Tibial nerve (tissue), 4 donors: ENCODE results near the gene GTF3C1. TPM values are rescaled to one million over a fixed set of nuclear protein-coding genes. Genes with fewer than 3 reads are reported as not detected.

Experiments used
- DNase-seq, 2 donors: peaks; one replicate each; pipeline ENCODE4 v3.0.0-alpha.2; 2019; ENCODE audit warnings: low spot score in 2 of 2
- H3K27ac ChIP-seq, 4 donors: fragments of 200-600 bp; sonication (generic) in 3 of 4; one replicate each; pipeline ENCODE4 v1.5.1; 2017 to 2019; ENCODE audit warnings: mild to moderate bottlenecking in 1 of 4
- H3K27me3 ChIP-seq, 2 donors: fragments of 200-600 bp; sonication (generic) in 1 of 2; one replicate each; pipeline versions ENCODE4 v1.5.1 to v1.6.0; 2017 to 2019
- H3K36me3 ChIP-seq, 3 donors: fragments of 200-600 bp; sonication (generic); one replicate each; pipeline ENCODE4 v1.5.1; 2018 to 2019
- H3K4me1 ChIP-seq, 4 donors: fragments of 200-600 bp; sonication (generic) in 3 of 4; one replicate each; pipeline ENCODE4 v1.5.1; 2017 to 2019
- H3K4me3 ChIP-seq, 4 donors: fragments of 200-600 bp; sonication (generic) in 3 of 4; one replicate each; pipeline ENCODE4 v1.5.1; 2017 to 2019; ENCODE audit warnings: mild to moderate bottlenecking in 1 of 4, moderate library complexity in 1 of 4
- H3K9me3 ChIP-seq, 4 donors: fragments of 200-600 bp; sonication (generic) in 3 of 4; one replicate each; pipeline ENCODE4 v1.5.1; 2017 to 2019
- CTCF ChIP-seq, 5 experiments: fragments of 200-600 bp in 3 of 5; fragments of 450-650 bp in 2 of 5; sonication (generic) in 3 of 5; IDR thresholded peaks; one replicate each; pipeline ENCODE4 v1.5.1; 2016 to 2019; ENCODE audit warnings: antibody characterized with exemption in 5 of 5, mild to moderate bottlenecking in 3 of 5, moderate library complexity in 2 of 5
- EP300 ChIP-seq, 2 donors: sonication (generic); formaldehyde crosslinking; IDR thresholded peaks; one replicate each; pipeline ENCODE4 v1.6.1; 2017; ENCODE audit warnings: antibody characterized with exemption in 2 of 2, mild to moderate bottlenecking in 1 of 2
- POLR2A ChIP-seq, 2 donors: fragments of 450-650 bp; IDR thresholded peaks; one replicate each; pipeline ENCODE4 v1.6.1; 2017; ENCODE audit warnings: antibody characterized with exemption in 2 of 2, mild to moderate bottlenecking in 2 of 2, moderate library complexity in 2 of 2
- WGBS, 2 donors: methylation state at CpG; one replicate each; pipeline ENCODE4 v1.1.5; 2018; 5-methylcytosine and 5-hydroxymethylcytosine counted together
- total RNA-seq, 4 donors: library from RNA; depleted of rRNA; stranded (reverse); fragments of >200 nt; gene quantifications; one replicate each; pipeline ENCODE4 v1.1.0, GENCODE V29; 2016

Gene GTF3C1
- total RNA-seq, 4 donors from 2014 or later = 66.7 to 92.4 (median 69.9) TPM

- H3K9me3 ChIP-seq = no peaks in the 10 kb centered on the region
- peaks cover 0 to 28% (median 0%) of the 10 kb centered on the region in 4 donors for H3K4me1 ChIP-seq
- DNase-seq = no peak
- peaks cover 0 to 98% (median 33%) of the 10 kb centered on the region in 3 donors for H3K36me3 ChIP-seq
- no peak overlapping the region for H3K27ac ChIP-seq
- no peak for TF ChIP-seq CTCF (IDR thresholded peaks at IDR 0.05)
- no peak for TF ChIP-seq POLR2A (IDR thresholded peaks at IDR 0.05)
- TF ChIP-seq EP300 (IDR thresholded peaks at IDR 0.05) = no peak
- 80 to 87% methylated on average over 28 to 32 of the region's 32 CpGs for WGBS, 2 donors
- H3K27me3 ChIP-seq = no peaks in the 10 kb centered on the region
- no peak overlapping the region for H3K4me3 ChIP-seq
These were observed 85.7 kb downstream of the GTF3C1 start for GRCh38 chr16:27463741-27464591.

- Histone ChIP-seq H3K4me3 (no peak overlapping the region), H3K9me3 (no peaks in the 10 kb centered on the region), H3K36me3 (peaks cover 0 to 94% (median 24%) of the 10 kb centered on the region in 3 donors), H3K27me3 (no peaks in the 10 kb centered on the region), H3K27ac (no peak overlapping the region), H3K4me1 (peaks cover 0 to 28% (median 0%) of the 10 kb centered on the region in 4 donors)
- no peak for DNase-seq
- TF ChIP-seq EP300 (IDR thresholded peaks at IDR 0.05) = no peak
- TF ChIP-seq POLR2A (IDR thresholded peaks at IDR 0.05) = no peak
- TF ChIP-seq CTCF (IDR thresholded peaks at IDR 0.05) = no peak
- 81 to 89% methylated on average over 15 to 24 of the region's 24 CpGs for WGBS, 2 donors
These were observed 86.6 kb downstream of the GTF3C1 start for GRCh38 chr16:27462846-27463682.

GRCh38 chr16:27462200-27462845 lies 87.4 kb downstream of the GTF3C1 start:
- Histone ChIP-seq H3K27ac (no peak overlapping the region), H3K36me3 (peaks cover 0 to 87% (median 18%) of the 10 kb centered on the region in 3 donors), H3K4me1 (peaks cover 0 to 28% (median 0%) of the 10 kb centered on the region in 4 donors), H3K9me3 (no peaks in the 10 kb centered on the region), H3K4me3 (no peak overlapping the region), H3K27me3 (no peaks in the 10 kb centered on the region)
- 81 to 83% methylated on average over 13 to 15 of the region's 18 CpGs for WGBS, 2 donors
- TF ChIP-seq EP300 (IDR thresholded peaks at IDR 0.05) = no peak
- no peak for TF ChIP-seq CTCF (IDR thresholded peaks at IDR 0.05)
- no peak for TF ChIP-seq POLR2A (IDR thresholded peaks at IDR 0.05)
- no peak for DNase-seq

GRCh38 chr16:27461483-27462171 lies 88.1 kb downstream of the GTF3C1 start:
- no peaks in the 10 kb centered on the region for H3K9me3 ChIP-seq
- H3K27me3 ChIP-seq = no peaks in the 10 kb centered on the region
- peaks cover 0 to 80% (median 15%) of the 10 kb centered on the region in 3 donors for H3K36me3 ChIP-seq
- peaks cover 0 to 34% (median 0%) of the 10 kb centered on the region in 4 donors for H3K4me1 ChIP-seq
- peak overlapping the region in 1 of 4 donors; percentile 34 for H3K27ac ChIP-seq
- no peak for TF ChIP-seq EP300 (IDR thresholded peaks at IDR 0.05)
- TF ChIP-seq POLR2A (IDR thresholded peaks at IDR 0.05) = no peak
- no peak for TF ChIP-seq CTCF (IDR thresholded peaks at IDR 0.05)
- no peak overlapping the region for H3K4me3 ChIP-seq
- WGBS, 2 donors = 60 to 67% methylated on average over 13 to 16 of the region's 16 CpGs
- no peak for DNase-seq
